Measurements from ENCODE around the gene KRT5. TPM values are rescaled to one million over a fixed set of nuclear protein-coding genes. Genes with fewer than 3 reads are reported as not detected.

The KRT5 gene
- 0.50 and 6.7 TPM in 2 replicates for total RNA-seq

DNA sequence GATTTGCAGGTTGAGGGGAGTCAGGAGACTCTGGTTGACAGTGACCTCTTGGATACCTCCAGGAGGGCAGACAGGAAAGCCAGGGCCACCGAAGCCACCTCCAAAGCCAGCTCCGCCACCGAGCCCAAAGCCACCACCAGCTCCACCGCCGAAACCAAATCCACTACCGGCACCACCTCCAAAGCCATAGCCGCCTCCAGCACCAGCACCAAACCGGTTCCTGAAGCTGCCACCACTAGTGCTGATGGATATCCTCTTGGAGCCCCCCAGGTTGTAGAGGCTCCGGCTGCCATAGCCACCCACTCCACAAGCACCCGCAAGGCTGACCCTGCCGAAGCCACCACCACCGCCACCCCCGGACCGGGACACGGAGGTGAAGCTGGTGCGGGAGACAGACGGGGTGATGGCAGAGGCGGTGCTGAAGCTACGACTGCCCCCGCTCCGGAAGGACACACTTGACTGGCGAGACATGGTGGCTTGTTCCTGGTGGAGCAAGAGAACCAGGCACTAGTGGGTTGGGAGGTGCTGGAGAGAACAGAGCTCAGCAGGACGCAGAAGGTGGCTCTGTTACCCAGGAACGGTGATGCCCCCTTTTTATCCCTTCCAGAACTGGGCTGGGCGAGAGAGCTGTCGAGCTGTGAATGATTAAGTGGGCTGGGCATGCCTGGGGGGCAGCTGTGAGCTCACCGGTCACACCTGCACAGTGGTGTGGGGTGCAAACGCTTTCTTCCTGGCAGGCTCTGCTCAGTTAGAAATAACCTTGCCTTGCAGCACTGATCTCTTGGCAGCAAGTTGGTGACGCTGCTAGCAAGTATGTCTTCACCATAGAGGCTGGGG is at the start of gene KRT5:
TSS of gene KRT5 (minus strand) at position 569 of the 837 bp plus-strand sequence. CDS start at position 471, 98 bp downstream.

DNA sequence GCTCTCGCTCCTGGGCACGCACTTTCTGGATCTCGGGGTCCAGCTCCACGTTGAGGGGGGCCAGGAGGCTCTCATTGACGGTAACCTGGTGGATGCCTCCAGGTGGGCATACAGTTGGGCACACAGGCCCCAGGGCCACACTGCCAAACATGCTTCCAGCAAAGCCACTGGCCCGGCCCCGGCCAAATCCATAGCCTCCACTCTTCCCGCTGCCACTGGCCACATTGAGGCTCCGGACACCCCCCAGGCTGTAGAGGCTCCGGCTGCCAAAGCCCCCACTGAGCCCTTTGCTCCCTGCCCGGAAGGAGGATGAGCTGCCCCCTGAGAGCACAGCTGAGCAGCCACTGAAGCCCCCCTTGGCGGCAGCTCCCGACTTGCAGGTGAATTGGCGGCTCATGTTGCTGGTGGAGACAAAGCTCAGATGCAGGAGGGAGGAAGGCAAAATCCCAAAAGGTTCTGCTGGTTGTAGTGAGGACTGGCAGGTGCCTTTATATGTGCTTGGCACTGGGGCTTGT is 32.5 kb upstream of the KRT5 start, which contains the start of gene KRT71:
TSS of gene KRT71 (minus strand) at position 465 of the 515 bp plus-strand sequence. CDS start at position 397, 68 bp downstream.

DNA sequence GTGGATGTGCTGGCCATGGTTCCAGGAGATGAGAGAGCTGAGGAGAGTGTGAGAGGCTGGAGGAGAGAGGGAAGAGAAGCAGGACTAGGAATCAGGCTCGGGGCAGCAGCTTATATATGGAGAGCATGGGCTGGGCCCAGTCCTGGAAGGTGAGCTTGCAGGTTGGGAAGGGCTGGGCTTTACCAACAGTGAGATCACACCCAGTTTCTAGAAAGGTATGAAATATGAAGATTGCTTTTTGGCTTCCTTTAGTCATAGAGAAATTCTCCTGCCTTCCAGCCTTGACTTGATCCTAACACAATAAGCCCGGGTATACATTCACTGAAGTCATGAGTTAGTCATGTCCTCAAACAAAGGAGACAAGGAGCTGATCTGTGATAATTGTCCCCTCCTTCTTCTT is 27.0 kb downstream of the KRT5 start, which contains the start of gene KRT6A:
TSS of gene KRT6A (minus strand) at position 86 of the 400 bp plus-strand sequence. CDS start at position 17, 69 bp downstream.

DNA sequence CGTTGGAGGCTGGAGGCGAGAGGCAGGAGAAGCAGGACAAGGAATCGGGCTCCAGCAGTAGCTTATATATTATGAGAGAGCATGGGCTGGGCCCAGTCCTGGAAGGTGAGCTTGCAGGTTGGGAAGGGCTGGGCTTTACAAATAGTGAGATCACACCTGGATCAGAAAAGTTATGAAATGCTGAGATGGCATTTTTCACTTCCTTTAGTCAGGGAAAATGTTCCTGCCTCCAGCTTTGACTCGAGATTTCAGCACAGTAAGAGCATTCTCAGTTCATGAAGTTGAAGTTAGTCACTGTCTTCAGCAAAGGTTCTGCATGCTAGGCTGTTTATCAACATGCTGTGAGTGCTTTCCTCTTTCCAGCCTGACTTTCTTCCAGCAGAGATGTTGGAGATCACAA is 46.4 kb downstream of the KRT5 start, which contains the start of gene KRT6C:
TSS of gene KRT6C (minus strand) at position 38 of the 400 bp plus-strand sequence. CDS start 68 bp downstream, outside the sequence.

Other genes starting within 250 kb of the KRT5 start
- not detected in 2 replicates for gene KRT86, start 245.7 kb downstream of the KRT5 start, total RNA-seq
- 0.15 TPM in 1 of 2 replicates, not detected in the other for gene KRT81, start 228.9 kb downstream of the KRT5 start, total RNA-seq
- not detected in 2 replicates for gene KRT83, start 199.0 kb downstream of the KRT5 start, total RNA-seq
- gene KRT85, start 152.9 kb downstream of the KRT5 start, total RNA-seq, result not detected in 2 replicates
- not detected in 2 replicates for gene KRT84, start 134.7 kb downstream of the KRT5 start, total RNA-seq
- not detected in 2 replicates for gene KRT82, start 114.1 kb downstream of the KRT5 start, total RNA-seq
- gene KRT75, start 86.0 kb downstream of the KRT5 start, total RNA-seq, result not detected in 2 replicates
- gene KRT6B, start 68.2 kb downstream of the KRT5 start, total RNA-seq, result not detected in 2 replicates
- gene KRT6C, start 46.6 kb downstream of the KRT5 start, total RNA-seq, result not detected in 2 replicates
- gene KRT6A, start 27.1 kb downstream of the KRT5 start, total RNA-seq, result under 0.01 TPM in 1 of 2 replicates, not detected in the other
- gene KRT71, start 32.8 kb upstream of the KRT5 start, total RNA-seq, result not detected in 2 replicates
- not detected in 2 replicates for gene KRT74, start 53.4 kb upstream of the KRT5 start, total RNA-seq
- not detected in 2 replicates for gene KRT72, start 81.1 kb upstream of the KRT5 start, total RNA-seq
- not detected in 2 replicates for gene KRT73, start 98.2 kb upstream of the KRT5 start, total RNA-seq
- gene KRT2, start 131.8 kb upstream of the KRT5 start, total RNA-seq, result not detected in 2 replicates
- not detected in 2 replicates for gene KRT1, start 160.0 kb upstream of the KRT5 start, total RNA-seq
- gene KRT77, start 183.1 kb upstream of the KRT5 start, total RNA-seq, result not detected in 2 replicates

Measured in smooth muscle cell of trachea (primary cell).